KMS-11 (cell line): ENCODE results near the gene KCND3.

Experiments used
- H2AFZ ChIP-seq: fragments of 200-600 bp; sonication (generic); 2 replicates; pipeline ENCODE4 v1.6.1; 2016; ENCODE audit warnings: antibody characterized with exemption, mixed run types, low read depth
- H3K27ac ChIP-seq: fragments of 200-600 bp; sonication (generic); 2 replicates; pipeline ENCODE4 v1.6.1; 2016; ENCODE audit warnings: mild to moderate bottlenecking, mixed run types
- H3K27me3 ChIP-seq: fragments of 200-600 bp; sonication (generic); 2 replicates; pipeline ENCODE4 v1.6.1; 2017; ENCODE audit warnings: mild to moderate bottlenecking, low read depth, mixed run types, moderate library complexity; ENCODE audit not compliant: insufficient read depth
- H3K36me3 ChIP-seq: fragments of 200-600 bp; sonication (generic); 2 replicates; pipeline ENCODE4 v1.6.1; 2017; ENCODE audit warnings: mild to moderate bottlenecking, mixed run types; ENCODE audit not compliant: insufficient read depth
- H3K4me1 ChIP-seq: fragments of 200-600 bp; sonication (generic); 2 replicates; pipeline ENCODE4 v1.6.1; 2016; ENCODE audit warnings: mild to moderate bottlenecking, low read depth, mixed run types; ENCODE audit not compliant: poor library complexity, severe bottlenecking
- H3K4me2 ChIP-seq: fragments of 200-600 bp; sonication (generic); 2 replicates; pipeline ENCODE4 v1.7.0; 2016; ENCODE audit warnings: mild to moderate bottlenecking, mixed run types
- H3K4me3 ChIP-seq: fragments of 200-600 bp; sonication (generic); IDR thresholded peaks from 2 replicates; pipeline ENCODE4 v1.6.1; 2017; ENCODE audit warnings: low read depth, low read length, mixed read lengths; ENCODE audit not compliant: insufficient read depth
- H3K79me2 ChIP-seq: fragments of 200-600 bp; sonication (generic); 2 replicates; pipeline ENCODE4 v1.6.1; 2016; ENCODE audit warnings: low read depth, mixed run types; ENCODE audit not compliant: insufficient read depth
- H3K9ac ChIP-seq: fragments of 200-600 bp; sonication (generic); 2 replicates; pipeline ENCODE4 v1.6.1; 2016; ENCODE audit warnings: mild to moderate bottlenecking, mixed run types
- H4K20me1 ChIP-seq: fragments of 200-600 bp; sonication (generic); 2 replicates; pipeline ENCODE4 v1.6.1; 2016; ENCODE audit warnings: mild to moderate bottlenecking, mixed run types; ENCODE audit not compliant: insufficient read depth
- CTCF ChIP-seq: fragments of 200-600 bp; sonication (generic); conservative IDR thresholded peaks from 2 replicates; pipeline ENCODE4 v1.6.1; 2017; ENCODE audit warnings: low read depth, mild to moderate bottlenecking, antibody characterized with exemption, low read length, moderate library complexity, mixed read lengths

Gene KCND3

GRCh38 chr1:111756124-111756513 lies 233.3 kb downstream of the KCND3 start:
- H3K79me2 ChIP-seq, result peaks cover 19% of the 10 kb centered on the region

GRCh38 chr1:111755331-111756123 lies 233.9 kb downstream of the KCND3 start, which contains the start of gene DDX20:
Gene DDX20 (plus strand): TSS chr1:111755901. CDS start chr1:111755925, 24 bp downstream.
- TF ChIP-seq CTCF, result peak; percentile 67

More at GRCh38 chr1:111756124-111756513, 233.3 kb downstream of the KCND3 start:
- no peaks in the 10 kb centered on the region for H3K36me3 ChIP-seq
- H3K27me3 ChIP-seq, result no peaks in the 10 kb centered on the region
- H4K20me1 ChIP-seq, result no peaks in the 10 kb centered on the region
- peak overlapping the region; percentile 91 for H2AFZ ChIP-seq
- H3K4me1 ChIP-seq, result peaks cover 17% of the 10 kb centered on the region
- H3K9ac ChIP-seq, result peak overlapping the region; percentile 78
- peak overlapping the region; percentile 44 for H3K4me3 ChIP-seq
- TF ChIP-seq CTCF, result no peak
- H3K27ac ChIP-seq, result peak overlapping the region; percentile 75
- H3K4me2 ChIP-seq, result peak overlapping the region; percentile 93

GRCh38 chr1:111754984-111755330 lies 234.5 kb downstream of the KCND3 start:
- no peak for TF ChIP-seq CTCF
- peak overlapping the region; percentile 78; the same call in 1 of the 2 replicates for H3K9ac ChIP-seq
- peak overlapping the region; percentile 33 for H3K4me3 ChIP-seq
- no peaks in the 10 kb centered on the region for H4K20me1 ChIP-seq
- H3K27me3 ChIP-seq, result no peaks in the 10 kb centered on the region
- H3K27ac ChIP-seq, result peak overlapping the region; percentile 75
- peak overlapping the region; percentile 46 for H3K4me2 ChIP-seq
- peak overlapping the region; percentile 91 for H2AFZ ChIP-seq
- H3K36me3 ChIP-seq, result no peaks in the 10 kb centered on the region
- H3K4me1 ChIP-seq, result peaks cover 17% of the 10 kb centered on the region
- peaks cover 19% of the 10 kb centered on the region for H3K79me2 ChIP-seq

More at GRCh38 chr1:111755331-111756123, 233.9 kb downstream of the KCND3 start, which contains the start of gene DDX20:
- H3K27ac ChIP-seq, result peak within 1 kb of the TSS; percentile 75
- peaks cover 19% of the 10 kb centered on the region for H3K79me2 ChIP-seq
- H3K36me3 ChIP-seq, result no peaks in the 10 kb centered on the region
- H2AFZ ChIP-seq, result peak within 1 kb of the TSS; percentile 91
- no peaks in the 10 kb centered on the region for H4K20me1 ChIP-seq
- peak within 1 kb of the TSS; percentile 93 for H3K4me2 ChIP-seq
- peak within 1 kb of the TSS; percentile 78 for H3K9ac ChIP-seq
- H3K27me3 ChIP-seq, result no peaks in the 10 kb centered on the region
- peaks cover 17% of the 10 kb centered on the region for H3K4me1 ChIP-seq
- peak within 1 kb of the TSS; percentile 44 for H3K4me3 ChIP-seq

- H3K4me3 ChIP-seq, result no peak overlapping the region
- peaks cover 8% of the 10 kb centered on the region for H3K79me2 ChIP-seq
- H3K27me3 ChIP-seq, result no peaks in the 10 kb centered on the region
- H3K36me3 ChIP-seq, result no peaks in the 10 kb centered on the region
- H4K20me1 ChIP-seq, result no peaks in the 10 kb centered on the region
- H3K27ac ChIP-seq, result no peak overlapping the region
- H3K4me2 ChIP-seq, result no peak overlapping the region
- peaks cover 12% of the 10 kb centered on the region for H3K4me1 ChIP-seq
- H2AFZ ChIP-seq, result no peak overlapping the region
- TF ChIP-seq CTCF, result no peak
- H3K9ac ChIP-seq, result no peak overlapping the region
Measured at GRCh38 chr1:111751906-111752575, 237.4 kb downstream of the KCND3 start.
